Stomach (tissue), 9 donors: ENCODE data around the gene GNG7. TPM values are rescaled to one million over a fixed set of nuclear protein-coding genes. Genes with fewer than 3 reads are reported as not detected.
"Not testable (repeated sequence)": the region's sequence is repeated elsewhere in the genome, so short reads cannot be mapped to it uniquely, and the experiment has no call there.

ENCODE experiments used
- DNase-seq, 2 donors: peaks; one replicate each; pipeline versions ENCODE4 v3.0.0 to v3.0.0-alpha.2; 2013 to 2019
- H3K27ac ChIP-seq, 5 donors: fragments of 200-600 bp in 4 of 5; sonication (generic) in 4 of 5; one replicate each; pipeline ENCODE4 v1.5.1; 2013 to 2019; ENCODE audit warnings: mild to moderate bottlenecking in 1 of 5, moderate library complexity in 1 of 5
- H3K27me3 ChIP-seq, 3 donors: fragments of 200-600 bp; sonication (generic); one replicate each; pipeline ENCODE4 v1.5.1; 2017 to 2019; ENCODE audit warnings: mixed run types in 1 of 3
- H3K36me3 ChIP-seq, 4 donors: fragments of 200-600 bp; sonication (generic); 1 replicate in 3 of 4; 2 replicates in 1 of 4; pipeline ENCODE4 v1.5.1; 2016 to 2019
- H3K4me1 ChIP-seq, 4 donors: fragments of 200-600 bp; sonication (generic); one replicate each; pipeline ENCODE4 v1.5.1; 2016 to 2019
- H3K4me3 ChIP-seq, 4 donors: fragments of 200-600 bp; sonication (generic) in 3 of 4; one replicate each; pipeline ENCODE4 v1.5.1; 2016 to 2019; ENCODE audit warnings: mild to moderate bottlenecking in 1 of 4
- H3K9me3 ChIP-seq, 4 donors: fragments of 200-600 bp; sonication (generic); one replicate each; pipeline ENCODE4 v1.5.1; 2016 to 2019
- EP300 ChIP-seq: sonication (generic); formaldehyde crosslinking; IDR thresholded peaks from one replicate; pipeline ENCODE4 v1.6.1; 2017; ENCODE audit warnings: antibody characterized with exemption
- POLR2A ChIP-seq, 4 donors: fragments of 450-650 bp; IDR thresholded peaks; one replicate each; pipeline ENCODE4 v1.6.1; 2016; ENCODE audit warnings: antibody characterized with exemption in 4 of 4, control low read depth in 2 of 4, mild to moderate bottlenecking in 1 of 4, moderate library complexity in 1 of 4
- POLR2AphosphoS5 ChIP-seq, 3 donors: sonication (generic); formaldehyde crosslinking; IDR thresholded peaks; one replicate each; pipeline ENCODE4 v1.6.1; 2016; ENCODE audit warnings: antibody characterized with exemption in 3 of 3
- WGBS, 5 donors: extraction: QIAGEN DNeasy Blood & Tissue Kit in 3 of 5; methylation state at CpG; one replicate each; pipeline versions ENCODE4 v1.1.5 to v1.1.7; 2013 to 2018; 5-methylcytosine and 5-hydroxymethylcytosine counted together
- intact Hi-C: fragments of 100-400 bp; cut with DNase I; formaldehyde crosslinking; loops from one replicate; pipeline ENCODE4 v1.15.1; 2023; ENCODE audit warnings: low total_unique reads
- polyA plus RNA-seq, 3 donors: library from polyadenylated mRNA; stranded (reverse); fragments of 200-250 nt; gene quantifications; one replicate each; pipeline ENCODE4 v1.2.3, GENCODE V29; 2013
- total RNA-seq, 5 donors: library from RNA; depleted of rRNA; stranded (reverse); fragments of >200 nt; gene quantifications; one replicate each; pipeline versions ENCODE4 v1.1.0 to v1.2.3, GENCODE V29; 2014 to 2016
- TF ChIP-seq, protein P1 (sequence below), 7 experiments: fragments of 450-650 bp in 4 of 7; fragments of 200-600 bp in 3 of 7; sonication (generic) in 3 of 7; IDR thresholded peaks; one replicate each; pipeline ENCODE4 v1.5.1; 2016 to 2019; ENCODE audit warnings: antibody characterized with exemption in 7 of 7, control low read depth in 2 of 7, mild to moderate bottlenecking in 1 of 7
- donor health status: healthy with polysubstance abuse.
- donor health status: Bipolar disorder and iron deficiency.
- donor health status: healthy.

GNG7 gene
- total and polyA plus RNA-seq, 8 donors = 0.58 to 15.1 (median 4.3) TPM

DNA sequence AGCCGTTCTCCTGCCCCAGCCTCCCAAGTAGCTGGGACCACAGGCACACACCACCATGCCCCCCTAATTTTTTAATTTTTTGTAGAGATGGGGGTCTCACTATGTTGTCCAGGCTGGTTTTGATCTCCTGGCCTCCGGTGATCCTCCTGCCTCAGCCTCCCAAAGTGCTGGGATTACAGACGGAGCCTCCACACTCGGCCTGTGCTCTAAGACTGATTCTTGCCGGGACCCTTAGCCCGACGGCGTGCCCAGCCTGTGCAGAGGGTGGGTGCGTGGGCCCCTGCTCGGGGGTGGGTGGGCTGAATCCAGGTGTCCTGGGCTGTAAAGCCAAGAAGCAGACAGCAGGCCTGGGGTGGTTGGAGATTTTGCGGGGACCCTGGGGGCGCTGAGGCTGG, 162.2 kb downstream of the GNG7 start:
- H3K27me3 ChIP-seq = no peaks in the 10 kb centered on the region
- DNase-seq = no peak
- peak overlapping the region in 3 of 4 donors; percentile 8 to 25 (median 12) for H3K4me3 ChIP-seq
- TF ChIP-seq POLR2AphosphoS5 (IDR thresholded peaks at IDR 0.05) (no peak), EP300 (no peak), POLR2A (IDR thresholded peaks at IDR 0.05) (no peak)
- TF ChIP-seq, protein P1, sequence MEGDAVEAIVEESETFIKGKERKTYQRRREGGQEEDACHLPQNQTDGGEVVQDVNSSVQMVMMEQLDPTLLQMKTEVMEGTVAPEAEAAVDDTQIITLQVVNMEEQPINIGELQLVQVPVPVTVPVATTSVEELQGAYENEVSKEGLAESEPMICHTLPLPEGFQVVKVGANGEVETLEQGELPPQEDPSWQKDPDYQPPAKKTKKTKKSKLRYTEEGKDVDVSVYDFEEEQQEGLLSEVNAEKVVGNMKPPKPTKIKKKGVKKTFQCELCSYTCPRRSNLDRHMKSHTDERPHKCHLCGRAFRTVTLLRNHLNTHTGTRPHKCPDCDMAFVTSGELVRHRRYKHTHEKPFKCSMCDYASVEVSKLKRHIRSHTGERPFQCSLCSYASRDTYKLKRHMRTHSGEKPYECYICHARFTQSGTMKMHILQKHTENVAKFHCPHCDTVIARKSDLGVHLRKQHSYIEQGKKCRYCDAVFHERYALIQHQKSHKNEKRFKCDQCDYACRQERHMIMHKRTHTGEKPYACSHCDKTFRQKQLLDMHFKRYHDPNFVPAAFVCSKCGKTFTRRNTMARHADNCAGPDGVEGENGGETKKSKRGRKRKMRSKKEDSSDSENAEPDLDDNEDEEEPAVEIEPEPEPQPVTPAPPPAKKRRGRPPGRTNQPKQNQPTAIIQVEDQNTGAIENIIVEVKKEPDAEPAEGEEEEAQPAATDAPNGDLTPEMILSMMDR (IDR thresholded peaks at IDR 0.05) = no peak
- peaks cover 51 to 63% (median 57%) of the 10 kb centered on the region in 4 donors for H3K4me1 ChIP-seq
- WGBS, 5 donors = 72 to 88% (median 81%) methylated on average over 8 to 12 of the region's 12 CpGs
- intact Hi-C loops = loop anchor here (10.0 kb wide), 1 partner anchor 65 kb away; the partner anchor contains the start of gene GADD45B
- H3K9me3 ChIP-seq = no peaks in the 10 kb centered on the region
- no peaks in the 10 kb centered on the region for H3K36me3 ChIP-seq
- peak overlapping the region; percentile 17 to 94 (median 90) for H3K27ac ChIP-seq

DNA sequence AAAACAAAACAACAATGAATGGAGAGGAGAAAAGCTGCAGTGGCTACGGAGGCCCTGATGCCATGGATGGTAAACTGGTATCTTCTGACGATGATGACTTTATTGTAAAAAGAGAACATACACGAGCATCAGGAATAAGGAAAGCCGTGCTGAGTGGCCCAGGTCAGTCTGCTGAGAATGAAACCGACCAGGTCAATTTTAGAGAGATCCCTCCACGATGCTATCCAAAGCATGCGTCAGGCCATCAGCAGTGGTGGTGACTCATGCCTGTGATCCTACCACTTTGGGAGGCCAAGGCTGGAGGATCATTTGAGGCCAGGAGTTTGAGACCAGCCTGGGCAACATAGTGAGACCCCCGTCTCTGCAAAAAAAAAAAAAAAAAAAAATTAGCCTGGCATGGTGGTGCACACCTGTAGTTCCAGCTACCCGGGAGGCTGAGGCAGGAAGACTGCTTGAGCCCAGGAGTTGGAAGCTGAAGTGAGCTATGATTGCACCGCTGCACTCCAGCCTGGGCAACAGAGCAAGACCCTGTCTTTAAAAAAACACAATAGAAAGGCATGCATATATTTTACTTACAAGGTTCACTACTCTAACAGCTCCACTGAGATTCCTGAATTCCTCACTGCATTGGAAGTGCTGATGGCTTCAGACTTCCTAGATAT, 164.3 kb downstream of the GNG7 start:
- TF ChIP-seq POLR2AphosphoS5 (IDR thresholded peaks at IDR 0.05) (no peak), EP300 (no peak), POLR2A (IDR thresholded peaks at IDR 0.05) (no peak)
- TF ChIP-seq, protein P1 (IDR thresholded peaks at IDR 0.05) = no peak
- Histone ChIP-seq H3K36me3 (no peaks in the 10 kb centered on the region), H3K27ac (no peak overlapping the region), H3K9me3 (peaks cover 0 to 4% (median 0%) of the 10 kb centered on the region in 4 donors), H3K27me3 (no peaks in the 10 kb centered on the region), H3K4me1 (peaks cover 32 to 49% (median 41%) of the 10 kb centered on the region in 4 donors), H3K4me3 (no peak overlapping the region)
- intact Hi-C loops = no loop called here
- no peak for DNase-seq
- WGBS, 5 donors = 84 to 96% (median 92%) methylated on average over 10 of the region's 10 CpGs

DNA sequence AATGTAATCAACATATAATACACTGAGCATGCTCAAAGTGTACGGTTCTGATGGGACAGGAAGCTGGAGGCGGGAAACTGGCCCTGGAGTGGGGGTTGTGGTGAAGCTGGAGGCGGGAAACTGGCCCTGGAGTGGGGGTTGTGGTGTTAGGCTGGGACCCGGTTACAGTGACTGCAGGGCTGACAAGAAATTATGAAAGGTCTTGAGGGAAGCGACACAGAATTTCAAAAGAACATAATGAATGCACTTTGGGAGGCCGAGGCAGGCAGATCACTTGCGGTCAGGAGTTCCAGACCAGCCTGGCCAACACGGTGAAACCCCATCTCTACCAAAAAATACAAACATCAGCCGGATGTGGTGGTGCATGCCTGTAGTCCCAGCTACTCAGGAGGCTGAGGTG, 164.9 kb downstream of the GNG7 start:
- DNase-seq, H3K36me3 ChIP-seq, H3K4me3 ChIP-seq, intact Hi-C loops, H3K9me3 ChIP-seq, H3K27ac ChIP-seq, H3K27me3 ChIP-seq: not testable (repeated sequence)
- WGBS, 5 donors = 76 to 90% (median 80%) methylated on average over 9 of the region's 9 CpGs
- peaks cover 26 to 43% (median 35%) of the 10 kb centered on the region in 4 donors for H3K4me1 ChIP-seq

DNA sequence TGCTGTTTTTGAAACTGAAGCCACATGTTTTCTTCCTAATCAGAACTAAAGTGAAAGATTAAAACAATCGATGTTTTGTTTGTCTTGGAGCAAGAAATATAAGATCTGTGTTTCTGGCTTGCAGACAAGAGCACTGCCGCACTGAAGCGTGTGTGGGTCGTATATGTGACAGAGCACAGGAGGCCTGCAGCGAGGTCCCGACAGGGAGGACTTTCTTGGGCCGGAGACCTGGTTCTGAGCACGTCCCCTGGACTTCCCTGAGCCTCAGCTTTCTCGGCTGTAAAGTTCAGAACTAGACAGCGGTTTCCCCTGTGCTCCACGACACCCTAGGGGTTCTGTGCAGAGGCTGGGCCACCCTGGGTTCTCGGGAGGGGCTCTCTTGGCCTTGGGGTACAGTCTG, 166.0 kb downstream of the GNG7 start:
- TF ChIP-seq POLR2A (IDR thresholded peaks at IDR 0.05) = no peak
- TF ChIP-seq POLR2AphosphoS5 (IDR thresholded peaks at IDR 0.05) = no peak
- TF ChIP-seq EP300 = no peak
- TF ChIP-seq, protein P1 (IDR thresholded peaks at IDR 0.05) = no peak
- DNase-seq = no peak
- Histone ChIP-seq H3K27ac (peak overlapping the region; percentile 7 to 56 (median 46)), H3K36me3 (no peaks in the 10 kb centered on the region), H3K4me1 (peaks cover 15 to 32% (median 25%) of the 10 kb centered on the region in 4 donors), H3K27me3 (no peaks in the 10 kb centered on the region), H3K9me3 (peaks cover 0 to 4% (median 0%) of the 10 kb centered on the region in 4 donors), H3K4me3 (no peak overlapping the region)
- 35 to 62% (median 53%) methylated on average over 12 of the region's 12 CpGs for WGBS, 5 donors
- intact Hi-C loops = no loop called here

DNA sequence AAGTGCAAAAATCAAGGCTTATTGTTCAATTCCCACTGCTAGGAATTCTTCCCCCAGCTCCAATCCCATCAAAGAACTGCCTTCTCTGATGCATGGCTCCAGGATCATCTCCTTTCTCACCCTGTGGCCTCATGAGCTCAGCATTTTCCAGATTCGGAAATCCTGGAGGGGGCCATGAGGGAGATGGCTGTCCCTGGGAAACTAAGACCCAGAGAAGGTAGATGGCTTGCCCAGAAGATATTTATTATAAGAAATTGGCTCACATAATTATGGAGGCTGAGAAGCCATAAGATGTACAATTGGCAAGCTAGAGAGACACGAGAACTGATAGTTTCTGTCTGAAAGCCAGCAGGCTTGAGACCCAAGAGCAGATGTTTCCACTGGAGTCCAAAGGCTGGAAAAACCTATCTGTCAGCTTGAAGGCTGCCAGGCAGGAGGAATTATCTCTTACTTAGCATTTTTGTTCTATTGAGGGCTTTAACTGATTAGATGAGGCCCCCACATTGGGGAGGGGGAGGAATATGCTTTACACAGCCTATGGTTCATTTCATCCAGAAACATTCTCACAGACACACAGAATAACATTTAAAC, 168.0 kb downstream of the GNG7 start:
- no peak for DNase-seq
- WGBS, 5 donors = 78 to 93% (median 85%) methylated on average over 2 of the region's 2 CpGs

More for the DNA sequence above, 168.0 kb downstream of the GNG7 start:
- Histone ChIP-seq H3K9me3 (peaks cover 0 to 4% (median 0%) of the 10 kb centered on the region in 4 donors), H3K36me3 (no peaks in the 10 kb centered on the region), H3K27ac (peak overlapping the region in 1 of 5 donors; percentile 20), H3K4me1 (peaks cover 0 to 17% (median 11%) of the 10 kb centered on the region in 4 donors), H3K27me3 (no peaks in the 10 kb centered on the region), H3K4me3 (no peak overlapping the region)
- intact Hi-C loops = no loop called here
- TF ChIP-seq POLR2A (IDR thresholded peaks at IDR 0.05) = no peak
- TF ChIP-seq, protein P1 (IDR thresholded peaks at IDR 0.05) = no peak
- TF ChIP-seq EP300 = no peak
- TF ChIP-seq POLR2AphosphoS5 (IDR thresholded peaks at IDR 0.05) = no peak
